WI38 (cell line): Measurements from ENCODE around the gene AMFR.

Experiments
- H3K4me3 ChIP-seq: 2 replicates; pipeline ENCODE4 v1.5.1; 2011; ENCODE audit warnings: low read depth, mild to moderate bottlenecking, control low read depth, low read length
- CTCF ChIP-seq: IDR thresholded peaks from 2 replicates; pipeline ENCODE4 v1.5.1; 2012; ENCODE audit warnings: low read depth, mild to moderate bottlenecking, control low read depth, low read length

The AMFR gene

GRCh38 chr16:56314244-56314850 lies 111.0 kb downstream of the AMFR start:
- no peak for TF ChIP-seq CTCF
- H3K4me3 ChIP-seq, result no peak overlapping the region

GRCh38 chr16:56312556-56312955 lies 112.8 kb downstream of the AMFR start:
- H3K4me3 ChIP-seq, result no peak overlapping the region
- TF ChIP-seq CTCF, result no peak

GRCh38 chr16:56312028-56312300 lies 113.4 kb downstream of the AMFR start:
- no peak for TF ChIP-seq CTCF

More at GRCh38 chr16:56312028-56312300, 113.4 kb downstream of the AMFR start:
- no peak overlapping the region for H3K4me3 ChIP-seq
